LHCN-M2 (cell line): Measurements from ENCODE around the gene SELENON. TPM values are rescaled to one million over a fixed set of nuclear protein-coding genes. Genes with fewer than 3 reads are reported as not detected.

Experiments
- DNase-seq: peaks from one replicate; pipeline ENCODE4 v3.0.0-alpha.2; 2012; ENCODE audit warnings: low read depth
- total RNA-seq: library from RNA; depleted of rRNA; stranded (reverse); fragments of >200 nt; gene quantifications from 2 replicates; pipeline ENCODE4 v1.2.3, GENCODE V29; 2014

SELENON gene
- total RNA-seq, 1 experiment from 2014 or later = 43.1 TPM

- no peak for DNase-seq
These were observed 29.3 kb upstream of the SELENON start for GRCh38 chr1:25770541-25771220.

- DNase-seq = no peak
These were observed 28.5 kb upstream of the SELENON start for GRCh38 chr1:25771221-25772114.

- no peak for DNase-seq
These were observed 27.8 kb upstream of the SELENON start for GRCh38 chr1:25772164-25772563.

GRCh38 chr1:25772692-25773245, 27.2 kb upstream of the SELENON start:
- no peak for DNase-seq

GRCh38 chr1:25773441-25774125, 26.4 kb upstream of the SELENON start:
- DNase-seq = no peak

- DNase-seq = no peak
These were observed 25.7 kb upstream of the SELENON start for GRCh38 chr1:25774206-25774803.

- no peak for DNase-seq
These were observed 24.8 kb upstream of the SELENON start for GRCh38 chr1:25774921-25775771.

- no peak for DNase-seq
These were observed 20.6 kb upstream of the SELENON start for GRCh38 chr1:25779388-25779787.

- DNase-seq = no peak
These were observed 20.1 kb upstream of the SELENON start for GRCh38 chr1:25779894-25780293.

GRCh38 chr1:25780318-25781129, 19.5 kb upstream of the SELENON start:
- DNase-seq = no peak

GRCh38 chr1:25781130-25781433, 18.9 kb upstream of the SELENON start:
- DNase-seq = no peak

- DNase-seq = no peak
These were observed 17.3 kb upstream of the SELENON start for GRCh38 chr1:25782608-25783201.

GRCh38 chr1:25784575-25785051, 15.4 kb upstream of the SELENON start:
- DNase-seq = no peak

GRCh38 chr1:25785333-25786067, 14.5 kb upstream of the SELENON start:
- no peak for DNase-seq

- DNase-seq = peak; percentile 36
These were observed 12.9 kb upstream of the SELENON start for GRCh38 chr1:25786887-25787759.

- DNase-seq = no peak
These were observed 12.2 kb upstream of the SELENON start for GRCh38 chr1:25787760-25788166.

GRCh38 chr1:25790472-25790871, 9.5 kb upstream of the SELENON start:
- DNase-seq = no peak

GRCh38 chr1:25792115-25792514, 7.9 kb upstream of the SELENON start:
- DNase-seq = no peak
